A549 treated with AZD9567 at 1 μM for 4 hours (cell line): ENCODE data around the gene AKAP13. TPM values are rescaled to one million over a fixed set of nuclear protein-coding genes. Genes with fewer than 3 reads are reported as not detected.

Experiments
- total RNA-seq: library from RNA; stranded (reverse); fragments of 200-300 nt; extraction: Qiagen RNA extraction; gene quantifications from 5 replicates; pipeline ENCODE4 v1.2.3, GENCODE V29; 2022; ENCODE audit not compliant: insufficient read depth

Gene AKAP13
- total RNA-seq, result 87.2 to 116 TPM (median 92.9 TPM) in 5 replicates

GRCh38 chr15:85380217-85380811 is at the start of gene AKAP13:
Gene AKAP13, plus strand, starts transcription at chr15:85380603. Its CDS starts 105,118 bp downstream, at chr15:85485721.

GRCh38 chr15:85794598-85795336 is 414.4 kb downstream of the AKAP13 start, which contains the start of gene KLHL25:
Gene KLHL25, minus strand, starts transcription at chr15:85794925. Its CDS starts 25,115 bp downstream, at chr15:85769810.

